Smooth muscle cell (in vitro differentiated cells): ENCODE results near the gene ICOS. TPM values are rescaled to one million over a fixed set of nuclear protein-coding genes. Genes with fewer than 3 reads are reported as not detected.

Experiments
- DNase-seq: peaks from one replicate; lab custom pipeline; 2025; ENCODE audit not compliant: unreplicated experiment; lab: John Stamatoyannopoulos, UW
- H2AFZ ChIP-seq: fragments of 200-600 bp; sonication (generic); 2 replicates; pipeline ENCODE4 v1.6.0; 2016; ENCODE audit warnings: antibody characterized with exemption, low read depth, mild to moderate bottlenecking
- H3F3A ChIP-seq: fragments of 200-600 bp; sonication (generic); 2 replicates; pipeline ENCODE4 v1.6.0; 2017; ENCODE audit warnings: antibody characterized with exemption, low read depth
- H3K27ac ChIP-seq: fragments of 200-600 bp; sonication (generic); 2 replicates; pipeline ENCODE4 v1.5.1; 2016; ENCODE audit warnings: low read depth, mild to moderate bottlenecking
- H3K27me3 ChIP-seq: fragments of 200-600 bp; sonication (generic); 2 replicates; pipeline ENCODE4 v1.6.1; 2016; ENCODE audit warnings: low read depth, mild to moderate bottlenecking
- H3K36me3 ChIP-seq: fragments of 200-600 bp; sonication (generic); 2 replicates; pipeline ENCODE4 v1.5.1; 2016; ENCODE audit warnings: low read depth
- H3K4me1 ChIP-seq: fragments of 200-600 bp; sonication (generic); 2 replicates; pipeline ENCODE4 v1.5.1; 2016; ENCODE audit warnings: low read depth
- H3K4me2 ChIP-seq: fragments of 200-600 bp; sonication (generic); 2 replicates; pipeline ENCODE4 v1.6.0; 2016; ENCODE audit warnings: mild to moderate bottlenecking
- H3K4me3 ChIP-seq: fragments of 200-600 bp; sonication (generic); 2 replicates; pipeline ENCODE4 v1.5.1; 2016; ENCODE audit warnings: mild to moderate bottlenecking
- H3K79me2 ChIP-seq: fragments of 200-600 bp; sonication (generic); 2 replicates; pipeline ENCODE4 v1.6.0; 2016; ENCODE audit warnings: low read depth, mild to moderate bottlenecking
- H3K9ac ChIP-seq: fragments of 200-600 bp; sonication (generic); 2 replicates; pipeline ENCODE4 v1.6.0; 2016; ENCODE audit warnings: low read depth
- H3K9me3 ChIP-seq: fragments of 200-600 bp; sonication (generic); replicated peaks from 2 replicates; pipeline ENCODE4 v1.5.1; 2016; ENCODE audit warnings: low read depth
- H4K20me1 ChIP-seq: fragments of 200-600 bp; sonication (generic); 2 replicates; pipeline ENCODE4 v1.6.0; 2016; ENCODE audit warnings: low read depth
- CTCF ChIP-seq: fragments of 200-600 bp; sonication (generic); IDR thresholded peaks from 2 replicates; pipeline ENCODE4 v1.5.1; 2017; ENCODE audit warnings: borderline replicate concordance, mild to moderate bottlenecking, antibody characterized with exemption; ENCODE audit not compliant: insufficient read depth, poor library complexity, severe bottlenecking
- WGBS: methylation state at CpG from one replicate; pipeline ENCODE4 v1.1.7; 2016; ENCODE audit warnings: low lambda C conversion rate; 5-methylcytosine and 5-hydroxymethylcytosine counted together
- polyA plus RNA-seq: library from polyadenylated mRNA; unstranded; fragments of >200 nt; fragmentation: Nextera tagmentation; extraction: Ambion mirVana; gene quantifications from 2 replicates; pipeline ENCODE4 v1.2.1, GENCODE V29; 2016
- total RNA-seq: library from RNA; depleted of rRNA; stranded (reverse); fragments of >200 nt; gene quantifications from 2 replicates; pipeline ENCODE4 v1.2.3, GENCODE V29; 2014

Gene ICOS
- total and polyA plus RNA-seq, 2 experiments from 2014 or later: not detected

- Histone ChIP-seq H4K20me1 (no peaks in the 10 kb centered on the region), H3K79me2 (no peaks in the 10 kb centered on the region), H3K36me3 (no peaks in the 10 kb centered on the region), H3K27ac (no peak overlapping the region), H3K4me1 (no peaks in the 10 kb centered on the region), H3F3A (no peaks in the 10 kb centered on the region), H3K4me3 (no peak overlapping the region), H3K4me2 (no peak overlapping the region), H3K9ac (no peak overlapping the region), H3K9me3 (no peaks in the 10 kb centered on the region), H2AFZ (no peak overlapping the region), H3K27me3 (no peaks in the 10 kb centered on the region)
- no peak for DNase-seq
- 49% methylated on average over 2 of the region's 2 CpGs for WGBS
- TF ChIP-seq CTCF: no peak
Observed at GRCh38 chr2:203900253-203900652, 36.3 kb upstream of the ICOS start.

GRCh38 chr2:203904022-203904421 lies 32.5 kb upstream of the ICOS start:
- Histone ChIP-seq H2AFZ (no peak overlapping the region), H3K27ac (no peak overlapping the region), H3K27me3 (no peaks in the 10 kb centered on the region), H3K4me3 (no peak overlapping the region), H3K9ac (no peak overlapping the region), H3K9me3 (no peaks in the 10 kb centered on the region), H3F3A (no peaks in the 10 kb centered on the region), H3K4me1 (no peaks in the 10 kb centered on the region), H3K79me2 (no peaks in the 10 kb centered on the region), H4K20me1 (no peaks in the 10 kb centered on the region), H3K4me2 (no peak overlapping the region), H3K36me3 (no peaks in the 10 kb centered on the region)
- TF ChIP-seq CTCF: no peak
- WGBS: 95% methylated on average over 4 of the region's 4 CpGs
- DNase-seq: no peak

GRCh38 chr2:203905656-203906055 lies 30.9 kb upstream of the ICOS start:
- no peak overlapping the region for H3K4me3 ChIP-seq
- H3K4me2 ChIP-seq: no peak overlapping the region
- H3K79me2 ChIP-seq: no peaks in the 10 kb centered on the region
- H3F3A ChIP-seq: no peaks in the 10 kb centered on the region
- H3K27ac ChIP-seq: no peak overlapping the region
- H3K9ac ChIP-seq: no peak overlapping the region
- H3K9me3 ChIP-seq: no peaks in the 10 kb centered on the region
- no peaks in the 10 kb centered on the region for H3K4me1 ChIP-seq
- no peak for TF ChIP-seq CTCF
- no peak overlapping the region for H2AFZ ChIP-seq
- no peak for DNase-seq
- no peaks in the 10 kb centered on the region for H3K36me3 ChIP-seq
- no peaks in the 10 kb centered on the region for H3K27me3 ChIP-seq
- no peaks in the 10 kb centered on the region for H4K20me1 ChIP-seq

- no peak overlapping the region for H3K27ac ChIP-seq
- WGBS: 91% methylated on average over 6 of the region's 6 CpGs
- no peak for DNase-seq
- H3K4me1 ChIP-seq: no peaks in the 10 kb centered on the region
- H3F3A ChIP-seq: no peaks in the 10 kb centered on the region
- H4K20me1 ChIP-seq: no peaks in the 10 kb centered on the region
- TF ChIP-seq CTCF: no peak
- H3K79me2 ChIP-seq: no peaks in the 10 kb centered on the region
- H3K27me3 ChIP-seq: no peaks in the 10 kb centered on the region
- H3K4me2 ChIP-seq: no peak overlapping the region
- H3K9ac ChIP-seq: no peak overlapping the region
- H3K4me3 ChIP-seq: no peak overlapping the region
- no peaks in the 10 kb centered on the region for H3K36me3 ChIP-seq
- H2AFZ ChIP-seq: no peak overlapping the region
- no peaks in the 10 kb centered on the region for H3K9me3 ChIP-seq
Observed at GRCh38 chr2:203908066-203908796, 28.3 kb upstream of the ICOS start.
